22Rv1 (cell line): ENCODE measurements around the gene UBR2.

ENCODE experiments used
- CTCF ChIP-seq: fragments of 450-650 bp; IDR thresholded peaks from 2 replicates; pipeline ENCODE4 v1.5.1; 2017; ENCODE audit warnings: mild to moderate bottlenecking
- ZFX ChIP-seq: fragments of 450-650 bp; IDR thresholded peaks from 2 replicates; pipeline ENCODE4 v1.6.1; 2017; ENCODE audit warnings: antibody characterized with exemption, borderline replicate concordance

GRCh38 chr6:42729731-42730130 is 165.9 kb downstream of the UBR2 start:
- TF ChIP-seq CTCF (no peak), ZFX (no peak)
